Activated CD4-positive, alpha-beta T cell treated with anti-CD3 and anti-CD28 coated beads for 4 hours (primary cell): ENCODE measurements around the gene FBXL12.
A peak's percentile ranks its signal among the peaks of the same experiment; 100 is the strongest.
"Not testable (repeated sequence)": the region's sequence is repeated elsewhere in the genome, so short reads cannot be mapped to it uniquely, and the experiment has no call there.

ENCODE experiments used
- DNase-seq, 2 donors: peaks; one replicate each; pipeline ENCODE4 v3.0.0-alpha.2; 2020

Gene FBXL12

GRCh38 chr19:9818734-9819595 lies at the start of gene FBXL12:
Gene FBXL12 (minus strand): TSS chr19:9819079. CDS start chr19:9818813, 266 bp downstream.
- peak; percentile 100 for DNase-seq

DNA sequence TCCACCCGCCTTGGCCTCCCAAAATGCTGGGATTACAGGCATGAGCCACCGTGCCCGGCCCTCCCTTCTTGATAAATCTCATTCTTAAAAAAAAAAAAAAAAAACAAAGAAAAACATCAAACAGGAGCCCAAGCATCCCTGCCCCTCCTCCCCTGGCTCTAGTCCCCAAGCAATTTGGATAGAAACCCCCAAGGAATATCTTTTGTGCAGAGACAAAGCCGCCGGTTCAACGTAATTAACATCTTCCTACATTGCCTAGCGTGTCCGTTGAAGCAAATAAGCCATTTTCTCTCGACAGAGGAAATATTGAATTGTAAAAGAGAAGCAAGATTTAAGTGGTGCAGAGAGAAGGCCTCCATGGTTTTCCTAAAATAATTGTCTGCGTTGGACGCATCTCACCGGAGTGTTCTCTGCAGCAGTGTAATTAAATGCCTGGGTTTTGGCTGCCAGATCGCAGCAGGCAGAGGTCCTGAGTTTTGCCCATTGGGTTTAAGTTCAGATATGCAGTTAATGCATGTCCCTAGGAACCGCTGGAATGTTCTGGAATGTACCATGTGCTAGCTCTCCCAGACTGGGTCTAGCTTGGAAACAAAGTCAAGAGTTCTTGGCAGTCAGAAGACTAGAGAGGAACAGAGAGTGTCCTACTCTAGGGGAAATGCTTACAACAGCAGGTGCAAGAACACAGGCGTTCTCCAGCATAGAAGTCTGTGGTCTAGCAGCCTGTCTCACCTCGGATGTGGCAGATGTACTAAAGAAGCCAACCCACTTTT lies 47.0 kb upstream of the FBXL12 start:
- DNase-seq, result no peak

DNA sequence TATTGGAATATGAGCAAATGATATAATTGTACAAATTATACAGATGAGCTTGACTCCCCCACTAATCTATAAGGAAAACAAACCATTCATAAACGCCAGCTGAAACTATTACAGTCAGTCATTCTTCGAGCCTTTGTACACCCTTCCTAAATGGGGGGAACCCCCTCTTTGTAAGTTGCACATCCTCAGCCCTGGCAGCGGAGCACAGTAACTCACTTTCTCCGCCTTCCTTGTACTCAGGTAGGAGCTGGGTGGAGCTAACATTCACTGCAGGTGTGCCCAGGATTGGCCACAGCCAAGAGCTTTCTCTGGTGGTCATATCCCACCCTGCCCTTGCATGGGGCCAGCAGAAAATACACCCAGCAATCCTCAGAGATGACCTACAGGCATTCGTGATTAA lies 44.9 kb upstream of the FBXL12 start:
- DNase-seq, result peak; percentile 19 to 21

- DNase-seq, result no peak
Observed at GRCh38 chr19:9862938-9863337, 44.1 kb upstream of the FBXL12 start.

- no peak for DNase-seq
Observed at GRCh38 chr19:9861503-9861902, 42.6 kb upstream of the FBXL12 start.

DNA sequence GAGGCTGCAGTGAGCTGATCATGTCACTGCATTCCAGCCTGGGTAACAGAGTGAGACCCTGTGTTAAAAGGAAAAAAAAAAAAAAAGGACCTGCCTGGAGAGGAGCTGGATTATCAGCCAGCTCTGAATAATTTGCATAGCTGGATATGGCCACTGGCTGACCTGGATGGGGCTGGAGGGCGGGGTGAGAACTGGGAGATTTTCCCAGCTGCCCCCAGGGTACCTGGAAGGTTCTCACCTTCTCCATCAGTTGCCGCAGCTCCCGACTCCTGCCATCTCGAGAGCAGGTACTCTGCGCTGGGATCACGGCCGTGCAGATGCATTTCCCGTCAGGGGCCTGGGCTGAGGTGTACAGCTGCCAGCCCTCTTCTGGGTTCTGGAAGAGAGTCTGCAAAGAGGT lies 41.5 kb upstream of the FBXL12 start:
- no peak for DNase-seq

DNA sequence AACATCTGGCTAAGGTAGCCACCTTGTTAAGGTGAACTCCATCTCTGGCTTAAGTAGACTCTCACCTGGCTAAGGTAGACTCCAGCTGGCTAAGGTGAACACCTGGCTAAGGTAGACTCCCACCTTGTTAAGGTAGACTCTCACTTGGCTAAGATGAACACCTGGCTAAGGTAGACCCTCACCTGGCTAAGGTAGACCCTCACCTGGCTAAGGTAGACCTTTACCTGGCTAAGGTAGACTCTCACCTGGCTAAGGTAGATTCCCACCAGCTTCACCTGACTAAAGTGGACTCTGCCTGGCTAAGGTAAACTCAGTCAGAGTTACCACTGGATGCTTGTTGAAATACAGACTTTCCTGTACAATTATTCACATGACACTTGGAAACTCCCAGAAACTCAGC lies 39.9 kb upstream of the FBXL12 start:
- no peak for DNase-seq

GRCh38 chr19:9857920-9858746 lies 39.3 kb upstream of the FBXL12 start:
- DNase-seq, result peak in 1 of 2 donors; percentile 19

DNA sequence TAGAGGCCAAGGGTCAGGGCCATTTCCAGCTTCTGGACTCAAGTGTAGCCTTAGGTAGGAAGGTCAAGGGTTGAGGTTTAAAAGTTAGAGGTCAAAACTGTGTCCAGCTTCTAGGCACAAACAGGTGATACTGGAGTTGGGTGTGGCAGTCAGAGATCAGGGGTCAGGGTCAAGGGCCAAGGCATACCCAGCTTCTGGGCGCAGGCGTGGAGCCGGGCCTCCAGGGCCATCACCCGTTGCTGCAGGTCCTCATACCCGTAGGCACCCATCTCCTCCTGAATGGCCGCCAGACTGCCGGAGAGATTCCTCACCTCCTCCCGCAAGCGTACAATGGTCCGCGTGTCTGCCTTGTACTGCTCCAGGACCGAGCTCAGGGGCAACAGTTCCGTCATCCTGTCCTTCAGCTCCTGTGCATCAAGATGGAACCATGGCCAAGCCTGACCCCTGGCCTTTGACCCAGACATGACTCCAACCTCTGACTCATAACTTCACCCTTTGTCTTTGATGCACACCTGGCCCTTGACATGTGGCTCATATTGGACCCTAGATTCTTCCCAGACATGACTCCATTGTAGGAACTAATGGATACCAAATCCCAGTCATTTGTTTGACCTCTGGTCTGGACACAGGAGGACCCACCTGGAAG lies 38.3 kb upstream of the FBXL12 start:
- no peak for DNase-seq

GRCh38 chr19:9856609-9857008 lies 37.7 kb upstream of the FBXL12 start:
- no peak for DNase-seq

DNA sequence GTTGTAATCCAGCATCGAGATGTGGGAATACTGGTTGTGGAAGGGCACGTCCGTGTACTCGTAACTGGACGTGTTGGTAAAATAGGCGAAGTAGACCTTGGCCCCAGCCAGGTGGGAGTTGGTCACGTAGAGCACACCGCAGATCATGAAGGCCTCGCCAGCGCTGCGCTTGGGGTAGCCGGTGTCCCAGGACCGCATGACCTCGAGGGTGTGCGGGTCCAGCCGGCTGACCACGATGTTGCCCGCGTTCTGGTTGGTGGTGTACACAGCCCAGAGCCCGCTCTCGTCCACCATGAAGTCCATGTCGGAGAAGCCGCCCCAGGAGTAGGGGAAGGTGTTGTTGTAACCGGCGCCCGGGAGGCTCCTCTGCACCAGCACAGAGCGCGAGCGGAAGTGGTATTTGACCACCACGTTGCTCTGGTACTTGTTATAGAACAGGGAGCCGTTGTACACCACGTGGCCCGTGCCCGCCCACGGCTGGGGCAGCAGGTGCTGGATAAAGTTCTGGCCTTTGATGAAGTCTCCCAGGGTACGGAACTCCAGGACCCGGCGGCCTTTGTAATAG lies 35.5 kb upstream of the FBXL12 start:
- no peak for DNase-seq

DNA sequence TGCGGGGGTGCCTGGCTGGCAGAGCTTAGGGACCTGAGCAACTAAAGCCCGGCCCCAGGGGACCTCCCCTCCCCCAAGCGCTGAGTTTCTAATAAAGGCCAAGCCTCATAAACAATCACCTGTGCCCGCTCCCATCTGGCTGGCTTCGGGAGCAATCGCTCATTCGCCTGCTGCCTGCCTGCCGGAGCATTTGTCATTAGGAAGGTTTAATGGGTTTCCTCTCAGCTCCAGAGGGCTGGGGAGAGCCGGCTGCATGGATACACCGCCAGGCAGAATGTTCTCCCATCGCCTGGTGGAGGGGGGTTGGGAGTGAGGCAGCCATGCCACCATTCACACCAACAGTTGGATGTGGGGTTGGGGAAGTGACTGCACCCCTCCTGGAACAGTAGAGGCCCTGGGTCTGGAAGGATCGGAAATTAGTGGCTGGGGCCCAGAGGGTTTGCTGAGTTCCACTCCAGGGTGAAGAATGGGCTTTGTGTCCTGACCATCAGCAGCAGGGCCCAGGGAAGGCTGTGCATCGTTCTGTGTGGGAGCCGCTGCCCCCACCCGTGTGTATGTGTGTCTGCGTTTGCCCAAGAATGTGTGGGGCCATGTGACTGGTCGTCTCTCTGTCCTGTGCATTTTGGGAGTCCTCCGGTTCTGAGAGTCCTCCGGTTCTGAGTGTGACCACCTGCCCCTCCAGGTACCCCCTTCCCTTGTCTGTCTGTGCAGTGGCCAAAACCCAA lies 31.5 kb upstream of the FBXL12 start:
- no peak for DNase-seq

DNA sequence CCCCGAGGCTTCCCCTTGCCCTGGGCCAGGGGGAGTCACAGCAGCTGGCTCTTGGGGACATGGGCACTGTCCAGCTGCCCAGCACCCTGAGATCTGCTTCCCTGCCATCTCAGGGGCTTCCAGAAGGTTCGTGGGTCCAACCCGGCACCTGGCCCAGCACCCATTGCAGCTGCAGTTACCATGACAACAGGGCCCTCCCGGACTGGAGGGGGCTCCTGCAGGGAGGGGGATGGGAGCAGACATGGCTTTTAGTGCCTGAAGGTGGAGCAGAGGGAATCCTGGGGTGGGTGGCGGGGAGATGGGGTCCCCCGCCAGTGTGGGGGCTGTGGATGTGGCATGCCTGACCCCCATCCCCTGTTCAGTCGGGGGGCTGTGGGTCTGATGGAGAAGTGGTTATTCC lies 30.9 kb upstream of the FBXL12 start:
- no peak for DNase-seq

DNA sequence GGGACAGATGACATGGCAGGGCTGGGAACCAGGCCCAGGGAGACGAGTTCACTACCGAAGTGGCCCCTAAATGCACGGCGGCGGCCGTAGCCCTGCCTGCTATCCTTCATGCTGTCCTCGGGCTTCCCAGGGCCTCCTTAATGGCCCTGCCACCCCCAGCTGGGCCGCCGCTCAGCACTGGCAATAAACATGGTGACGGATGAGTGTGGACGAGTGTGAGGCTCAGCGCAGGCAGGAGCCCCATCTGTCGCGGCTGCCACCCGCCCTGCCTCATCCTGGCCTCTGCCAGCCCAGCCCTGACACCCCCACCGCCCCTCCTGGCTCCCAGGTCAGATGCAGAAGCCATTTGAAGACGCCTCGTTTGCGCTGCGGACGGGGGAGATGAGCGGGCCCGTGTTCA lies 29.9 kb upstream of the FBXL12 start:
- DNase-seq, result no peak

DNA sequence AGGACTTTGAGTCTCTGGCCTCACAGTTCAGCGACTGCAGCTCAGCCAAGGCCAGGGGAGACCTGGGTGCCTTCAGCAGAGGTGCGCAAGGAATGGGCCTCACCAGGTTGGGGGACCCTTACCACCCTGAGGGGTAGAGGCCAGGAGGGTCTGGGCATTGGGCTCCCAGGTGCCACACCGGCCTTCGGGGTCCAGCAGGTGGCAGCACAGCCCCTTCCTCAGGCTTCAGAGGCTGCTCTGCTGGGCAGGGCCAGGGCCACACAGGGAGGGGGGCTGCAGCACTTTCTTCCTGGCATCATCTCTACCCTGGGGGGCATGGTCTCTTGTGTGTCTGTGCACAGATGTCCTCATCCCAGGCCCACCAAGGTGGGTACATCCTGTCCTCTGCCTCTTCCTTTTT lies 29.2 kb upstream of the FBXL12 start:
- peak; percentile 39 to 50 for DNase-seq

- DNase-seq, result peak; percentile 48 to 55
Observed at GRCh38 chr19:9847087-9847671, 28.3 kb upstream of the FBXL12 start.

- DNase-seq, result not testable (repeated sequence)
Observed at GRCh38 chr19:9843626-9844273, 24.9 kb upstream of the FBXL12 start.

DNA sequence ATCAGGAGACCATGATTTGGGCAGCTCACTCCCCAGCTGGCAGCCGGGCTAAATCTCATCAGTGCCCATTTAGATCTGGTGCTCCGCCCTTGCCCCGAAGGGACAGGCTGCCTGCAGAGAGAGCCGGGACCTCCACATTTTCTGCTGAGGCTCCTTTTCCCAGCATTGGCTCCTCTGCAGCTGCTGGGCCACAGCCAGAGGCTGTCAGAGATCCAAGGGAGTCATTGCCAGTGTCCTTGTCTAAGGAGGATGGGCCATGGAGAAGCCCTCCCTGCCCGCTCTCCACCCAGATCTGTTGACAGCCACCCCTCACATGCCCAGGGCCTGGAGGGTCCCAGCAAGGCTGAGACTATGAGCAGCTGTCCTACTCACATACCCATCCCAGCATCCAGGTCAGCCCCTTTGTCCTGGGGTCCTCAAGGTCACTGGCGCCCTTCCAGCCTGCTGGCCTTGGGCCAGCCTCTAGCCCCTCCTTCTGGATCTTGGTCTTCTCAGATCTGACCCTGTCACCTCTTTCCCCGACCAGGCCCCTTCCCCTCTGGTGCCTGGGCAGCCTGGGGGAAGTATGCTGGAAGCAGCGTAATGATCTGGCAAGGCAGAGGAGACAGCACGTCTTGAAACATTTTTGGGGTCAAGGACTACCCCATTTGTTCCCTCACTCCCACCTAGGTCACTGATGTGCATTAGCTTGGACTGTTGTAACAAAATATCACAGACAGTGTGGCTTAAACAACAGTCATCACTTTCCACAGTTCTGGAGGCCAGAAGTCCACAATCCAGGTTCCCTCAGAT lies 24.2 kb upstream of the FBXL12 start:
- DNase-seq, result no peak

DNA sequence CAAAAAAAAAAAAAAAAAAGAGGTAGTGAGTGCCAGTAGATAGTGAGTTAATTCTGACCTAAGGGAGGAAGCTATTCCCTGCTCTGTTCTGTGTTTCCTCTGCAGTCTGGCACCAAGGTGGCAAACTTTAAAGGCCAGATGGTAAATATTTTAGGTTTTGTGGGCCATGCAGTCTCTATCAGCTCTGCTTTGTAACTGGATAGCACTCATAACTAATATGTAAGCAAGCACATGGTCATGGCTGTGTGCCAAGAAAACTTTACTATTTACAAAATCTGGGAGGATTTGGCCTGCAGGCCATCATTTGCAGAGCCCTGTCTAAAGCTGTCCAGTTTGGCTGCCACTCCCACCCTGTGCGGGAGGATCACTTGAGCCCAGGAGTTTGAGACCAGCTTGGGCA lies 20.5 kb upstream of the FBXL12 start:
- no peak for DNase-seq

GRCh38 chr19:9838324-9838723 lies 19.4 kb upstream of the FBXL12 start:
- DNase-seq, result no peak
